GM20000 (cell line): ENCODE data around the gene BCL11A.

ENCODE experiments used
- DNase-seq: peaks from one replicate; pipeline ENCODE4 v3.0.0; 2012; ENCODE audit warnings: low spot score
- CTCF ChIP-seq: IDR thresholded peaks from 2 replicates; pipeline ENCODE4 v1.5.1; 2012; ENCODE audit warnings: mild to moderate bottlenecking, control low read depth; ENCODE audit errors: extremely low read depth, missing control alignments

Gene BCL11A

DNA sequence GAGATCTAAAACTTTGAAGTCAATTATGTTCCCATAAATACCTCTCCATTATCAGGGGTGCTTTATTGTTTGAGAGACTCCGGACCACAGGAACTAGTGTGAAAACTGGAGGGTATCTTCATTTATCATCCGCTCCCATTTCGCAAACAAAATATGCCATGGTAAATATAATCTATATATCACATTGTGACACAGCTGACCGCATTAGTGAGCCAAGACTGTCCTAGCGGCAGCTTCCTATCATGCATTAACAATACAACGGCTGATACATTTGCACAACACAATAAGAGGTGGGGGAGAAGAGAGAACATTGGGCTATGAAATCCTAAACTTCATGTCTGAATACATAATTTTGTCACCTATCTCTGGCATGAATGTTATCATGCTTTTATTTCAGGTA, 29.5 kb downstream of the BCL11A start:
- no peak for DNase-seq
- TF ChIP-seq CTCF = no peak

DNA sequence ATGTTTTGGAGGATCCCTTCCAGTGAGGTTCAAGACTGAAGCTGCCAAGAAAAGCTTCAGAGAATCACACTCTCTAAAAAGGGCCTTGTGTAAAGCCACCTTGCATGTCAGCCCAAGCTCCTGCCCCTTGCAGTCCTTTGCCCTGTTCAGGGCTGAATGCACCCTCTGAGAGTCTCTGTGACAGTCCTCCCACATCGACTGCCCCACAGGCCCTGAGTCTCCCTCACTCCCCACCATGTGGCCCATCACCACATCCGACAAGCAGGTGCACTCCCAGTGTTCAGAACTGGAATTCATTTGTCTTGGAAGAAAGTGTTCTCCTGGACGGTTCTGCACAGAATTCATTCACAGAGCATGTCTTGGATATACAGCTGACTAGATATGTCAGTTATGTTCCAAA, 31.0 kb downstream of the BCL11A start:
- TF ChIP-seq CTCF = no peak
- DNase-seq = no peak

GRCh38 chr2:60521626-60522025, 31.8 kb downstream of the BCL11A start:
- TF ChIP-seq CTCF = no peak

DNA sequence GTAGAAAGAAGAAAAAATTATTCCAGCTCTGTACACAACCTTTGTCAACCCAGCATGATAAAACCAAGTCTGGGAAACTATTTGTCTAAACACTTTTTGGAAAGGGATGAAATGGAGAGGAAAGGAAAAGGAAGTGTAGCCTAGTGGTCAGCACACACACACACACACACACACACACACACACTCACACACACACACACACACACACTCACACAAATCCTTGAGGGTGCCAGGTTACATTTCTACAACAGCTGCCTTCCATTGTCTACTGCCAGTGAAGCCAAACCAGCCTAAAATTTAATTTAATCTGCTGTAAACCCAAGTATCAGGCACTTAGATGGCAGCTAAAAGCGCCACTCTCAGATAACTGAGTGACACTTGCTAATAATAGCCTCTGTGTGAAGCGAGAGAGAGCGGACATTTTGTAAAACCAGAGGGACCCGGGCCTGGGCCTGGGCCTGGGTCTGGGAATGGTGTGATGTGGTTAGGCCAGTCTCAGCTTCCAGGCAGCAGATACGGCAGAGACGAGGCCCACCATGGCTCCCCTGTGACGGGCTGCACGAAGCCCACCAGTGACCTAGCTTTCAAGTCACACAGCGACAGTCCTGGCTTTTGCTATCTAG, 32.4 kb downstream of the BCL11A start:
- TF ChIP-seq CTCF = no peak
- DNase-seq = no peak

More at GRCh38 chr2:60521626-60522025, 31.8 kb downstream of the BCL11A start:
- no peak for DNase-seq

GRCh38 chr2:60520151-60520876, 33.1 kb downstream of the BCL11A start:
- no peak for TF ChIP-seq CTCF
- no peak for DNase-seq

DNA sequence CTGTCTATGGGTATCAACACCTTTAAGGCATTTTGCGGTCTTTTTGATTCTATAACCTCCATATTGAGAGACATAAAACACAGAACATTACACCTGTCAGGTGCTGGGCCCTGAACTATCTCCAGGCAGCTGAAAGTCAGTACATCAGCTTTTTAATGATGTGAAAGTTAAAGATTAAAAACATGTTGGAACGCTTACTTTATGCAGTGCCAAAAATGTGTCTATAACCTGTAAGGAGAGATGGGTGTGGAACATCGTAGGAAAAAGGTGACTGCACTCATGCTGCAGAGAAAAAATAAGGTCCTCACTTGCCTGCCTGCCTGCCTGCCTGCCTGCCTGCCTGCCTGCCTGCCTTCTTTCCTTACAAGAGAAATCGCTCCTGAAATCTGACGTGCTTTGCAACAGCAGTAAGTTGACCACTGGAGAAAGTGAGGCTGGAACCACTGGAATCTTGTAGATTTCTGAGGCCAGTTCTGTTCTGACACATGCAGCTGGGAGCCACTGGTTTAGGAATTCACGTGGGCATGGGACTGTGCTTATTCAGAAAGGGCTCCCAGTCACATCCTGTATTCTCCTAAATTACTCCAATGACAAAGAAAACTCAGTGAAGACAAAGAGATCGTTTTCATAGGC, 34.1 kb downstream of the BCL11A start:
- no peak for DNase-seq
- TF ChIP-seq CTCF = no peak

GRCh38 chr2:60518567-60518966, 34.9 kb downstream of the BCL11A start:
- no peak for DNase-seq
- no peak for TF ChIP-seq CTCF
